Fibroblast of gingiva (primary cell): ENCODE data around the gene ACAA2.

Source experiments
- DNase-seq: peaks from one replicate; pipeline ENCODE4 v3.0.0-alpha.2; 2011; ENCODE audit warnings: low read depth

Gene ACAA2

GRCh38 chr18:49766646-49767045, 46.7 kb downstream of the ACAA2 start:
- no peak for DNase-seq

GRCh38 chr18:49764032-49764431, 49.3 kb downstream of the ACAA2 start:
- DNase-seq = no peak

- no peak for DNase-seq
Observed at GRCh38 chr18:49763590-49763989, 49.7 kb downstream of the ACAA2 start.

GRCh38 chr18:49762191-49763077, 50.9 kb downstream of the ACAA2 start:
- no peak for DNase-seq

- no peak for DNase-seq
Observed at GRCh38 chr18:49761771-49762170, 51.6 kb downstream of the ACAA2 start.

GRCh38 chr18:49758263-49758610, 55.1 kb downstream of the ACAA2 start:
- DNase-seq = no peak

GRCh38 chr18:49757513-49758262, 55.6 kb downstream of the ACAA2 start:
- no peak for DNase-seq

GRCh38 chr18:49756671-49757362, 56.5 kb downstream of the ACAA2 start:
- DNase-seq = no peak

- DNase-seq = no peak
Observed at GRCh38 chr18:49756135-49756534, 57.2 kb downstream of the ACAA2 start.

GRCh38 chr18:49755489-49755888, 57.8 kb downstream of the ACAA2 start:
- no peak for DNase-seq

- no peak for DNase-seq
Observed at GRCh38 chr18:49754866-49755265, 58.5 kb downstream of the ACAA2 start.

GRCh38 chr18:49753643-49754042, 59.7 kb downstream of the ACAA2 start:
- DNase-seq = no peak

- DNase-seq = no peak
Observed at GRCh38 chr18:49752095-49752457, 61.3 kb downstream of the ACAA2 start.

GRCh38 chr18:49751427-49752094, 61.8 kb downstream of the ACAA2 start:
- DNase-seq = no peak

GRCh38 chr18:49749563-49749962, 63.8 kb downstream of the ACAA2 start:
- no peak for DNase-seq

GRCh38 chr18:49747876-49748275, 65.5 kb downstream of the ACAA2 start:
- DNase-seq = no peak

- no peak for DNase-seq
Observed at GRCh38 chr18:49745045-49746014, 68.0 kb downstream of the ACAA2 start.

GRCh38 chr18:49744376-49745008, 68.8 kb downstream of the ACAA2 start:
- no peak for DNase-seq

GRCh38 chr18:49743117-49743567, 70.2 kb downstream of the ACAA2 start:
- DNase-seq = no peak

- no peak for DNase-seq
Observed at GRCh38 chr18:49742316-49743116, 70.8 kb downstream of the ACAA2 start.
